ENCODE measurements around the gene KCNIP4. TPM values are rescaled to one million over a fixed set of nuclear protein-coding genes. Genes with fewer than 3 reads are reported as not detected.

Gene KCNIP4
- total and polyA plus RNA-seq, 10 of the 15 experiments (the other 5 are each of a cell fraction or from before 2014, with no cell fraction given), result 0.03 to 0.23 (median 0.13) TPM; not detected in 7

- SMC1A ChIA-PET (ENCODE audit: uncharacterized antibody, unreplicated experiment), result no interaction called here
- no peaks in the 10 kb centered on the region for H3K4me1 ChIP-seq (ENCODE audit: control insufficient read depth, insufficient read depth, low read length)
- no peak overlapping the region for H3K4me2 ChIP-seq (ENCODE audit: control insufficient read depth, insufficient read depth)
- no peaks in the 10 kb centered on the region for H3K27me3 ChIP-seq (replicated peaks in 1 of 2; ENCODE audit: control insufficient read depth in 2 of 2, insufficient read depth in 2 of 2, low read length in 1 of 2)
- H3K9me3 ChIP-seq (replicated peaks; ENCODE audit: control insufficient read depth, insufficient read depth, low read length), result no peaks in the 10 kb centered on the region
- POLR2A ChIA-PET, result interaction anchor here (0.7 kb wide), 1 partner anchor 27 kb away, joined by 5 read pairs; no protein-coding TSS in a partner anchor
- CTCF ChIA-PET, result no interaction called here
- no peak overlapping the region for H3K9ac ChIP-seq (ENCODE audit: control insufficient read depth, insufficient read depth, low read length)
- no peaks in the 10 kb centered on the region for H3K36me3 ChIP-seq (ENCODE audit: control insufficient read depth in 2 of 2, insufficient read depth in 2 of 2, low read length in 1 of 2)
- no TSS peak for BruUV-seq (replicated peaks)
- no peak overlapping the region for H3K4me3 ChIP-seq
- no peaks in the 10 kb centered on the region for H3K79me2 ChIP-seq (ENCODE audit: control insufficient read depth, insufficient read depth, low read length)
- no peak overlapping the region for H3K27ac ChIP-seq (ENCODE audit: control insufficient read depth, insufficient read depth)
- RAD21 ChIA-PET (ENCODE audit: unreplicated experiment), result no interaction called here
- ATAC-seq, result no peak
- no peaks in the 10 kb centered on the region for H4K20me1 ChIP-seq (ENCODE audit: control insufficient read depth, insufficient read depth)
- 34% methylated on average over 3 of the region's 6 CpGs for WGBS (ENCODE audit: insufficient coverage, insufficient replicate concordance, low lambda C conversion rate, missing lambda C conversion rate)
- intact Hi-C loops (cut with micrococcal nuclease; ENCODE audit: unreplicated experiment) (no loop called here), in situ Hi-C loops (cut with MboI) (no loop called here)
- no peak overlapping the region for H2AFZ ChIP-seq (ENCODE audit: control insufficient read depth, low read depth, low read length)
- FAIRE-seq, result no peak
- TF ChIP-seq KDM1A (IDR thresholded peaks at IDR 0.05; ENCODE audit: borderline replicate concordance) (no peak), IRF3 (IDR thresholded peaks at IDR 0.05) (no peak), CUX1 (IDR thresholded peaks at IDR 0.05; ENCODE audit: insufficient replicate concordance, low read depth, low read length) (no peak), SIN3A (IDR thresholded peaks at IDR 0.05; ENCODE audit: low read depth, low read length) (no peak), STAT1 (conservative IDR thresholded peaks at IDR 0.05) (no peak), SMAD5 (IDR thresholded peaks at IDR 0.05; ENCODE audit: low read depth) (no peak), NR2C1 (IDR thresholded peaks at IDR 0.05) (no peak), HSF1 (IDR thresholded peaks at IDR 0.05; ENCODE audit: low read depth, low read length) (no peak), TAF1 (IDR thresholded peaks at IDR 0.05; ENCODE audit: borderline replicate concordance, low read depth, low read length) (no peak), ZNF24 (IDR thresholded peaks at IDR 0.05) (no peak), NFYA (IDR thresholded peaks at IDR 0.05; ENCODE audit: borderline replicate concordance, low read depth, low read length) (no peak)
- no peak for DNase-seq (ENCODE audit: low read depth, low spot score)
Measured at GRCh38 chr4:21862917-21863316, 85.7 kb downstream of the KCNIP4 start.

Data from GM12878 (cell line).